AG08396 (cell line): ENCODE results near the gene ERCC1.

Source experiments
- DNase-seq: peaks from one replicate; pipeline ENCODE4 v3.0.0; 2012; ENCODE audit warnings: low spot score, mixed read lengths

The ERCC1 gene

GRCh38 chr19:45423589-45424190, at the start of gene ERCC1:
ERCC1 (minus strand) TSS chr19:45423917; CDS start chr19:45423374, 543 bp downstream.
- DNase-seq = peak; percentile 94

GRCh38 chr19:45473367-45473681, 49.6 kb upstream of the ERCC1 start:
- no peak for DNase-seq

- no peak for DNase-seq
Measured at GRCh38 chr19:45472563-45473366, 49.0 kb upstream of the ERCC1 start.

- no peak for DNase-seq
Measured at GRCh38 chr19:45471931-45472562, 48.3 kb upstream of the ERCC1 start.

- DNase-seq = no peak
Measured at GRCh38 chr19:45471111-45471930, 47.6 kb upstream of the ERCC1 start.

- no peak for DNase-seq
Measured at GRCh38 chr19:45470762-45471081, 47.0 kb upstream of the ERCC1 start.

- peak; percentile 53 for DNase-seq
Measured at GRCh38 chr19:45469945-45470761, 46.4 kb upstream of the ERCC1 start.

- peak; percentile 92 for DNase-seq
Measured at GRCh38 chr19:45469132-45469944, 45.6 kb upstream of the ERCC1 start.

GRCh38 chr19:45468803-45469131, 45.0 kb upstream of the ERCC1 start:
- peak; percentile 49 for DNase-seq

- no peak for DNase-seq
Measured at GRCh38 chr19:45468159-45468651, 44.5 kb upstream of the ERCC1 start.

GRCh38 chr19:45467456-45468158, 43.9 kb upstream of the ERCC1 start, which contains the start of gene FOSB:
FOSB (plus strand) TSS chr19:45467996; CDS start chr19:45468587, 591 bp downstream.
- DNase-seq = peak; percentile 96

GRCh38 chr19:45467115-45467455, 43.4 kb upstream of the ERCC1 start:
- no peak for DNase-seq

- DNase-seq = no peak
Measured at GRCh38 chr19:45464852-45465441, 41.2 kb upstream of the ERCC1 start.

GRCh38 chr19:45464274-45464673, 40.6 kb upstream of the ERCC1 start:
- no peak for DNase-seq

- no peak for DNase-seq
Measured at GRCh38 chr19:45463241-45463640, 39.5 kb upstream of the ERCC1 start.

GRCh38 chr19:45462174-45462573, 38.5 kb upstream of the ERCC1 start:
- no peak for DNase-seq

GRCh38 chr19:45460807-45461347, 37.2 kb upstream of the ERCC1 start:
- no peak for DNase-seq

GRCh38 chr19:45457776-45458175, 34.1 kb upstream of the ERCC1 start:
- DNase-seq = no peak

- no peak for DNase-seq
Measured at GRCh38 chr19:45456500-45456815, 32.7 kb upstream of the ERCC1 start.
